ENCODE data around the gene CFAP45.

- no peak for TF ChIP-seq RAD21 (IDR thresholded peaks at IDR 0.05; ENCODE audit: low read length)
- no peak for TF ChIP-seq USF1 (IDR thresholded peaks at IDR 0.05; ENCODE audit: borderline replicate concordance, low read depth)
- TF ChIP-seq CTCF (IDR thresholded peaks at IDR 0.05): no peak
- no peak for TF ChIP-seq FOXM1 (IDR thresholded peaks at IDR 0.05; ENCODE audit: low read depth)
- TF ChIP-seq EP300 (IDR thresholded peaks at IDR 0.05; ENCODE audit: borderline replicate concordance in 1 of 2, low read depth in 1 of 2, low read length in 1 of 2): no peak
- TF ChIP-seq YY1 (IDR thresholded peaks at IDR 0.05; ENCODE audit: low read depth): no peak
- no peak for TF ChIP-seq JUND (IDR thresholded peaks at IDR 0.05)
- no peak for TF ChIP-seq CHD2 (IDR thresholded peaks at IDR 0.05; ENCODE audit: low read length, partially characterized antibody)
- TF ChIP-seq RXRA (IDR thresholded peaks at IDR 0.05; ENCODE audit: borderline replicate concordance, low read depth): no peak
Observed at GRCh38 chr1:159920202-159920601, 20.2 kb upstream of the CFAP45 start.

All from SK-N-SH (cell line).